ENCODE data around the gene TCF12. TPM values are rescaled to one million over a fixed set of nuclear protein-coding genes. Genes with fewer than 3 reads are reported as not detected.

TCF12 gene
- total and polyA plus RNA-seq, 2 donors (not counting 3 experiments of a cell fraction or from before 2014, with no cell fraction given), result 72.1 to 133 TPM

DNA sequence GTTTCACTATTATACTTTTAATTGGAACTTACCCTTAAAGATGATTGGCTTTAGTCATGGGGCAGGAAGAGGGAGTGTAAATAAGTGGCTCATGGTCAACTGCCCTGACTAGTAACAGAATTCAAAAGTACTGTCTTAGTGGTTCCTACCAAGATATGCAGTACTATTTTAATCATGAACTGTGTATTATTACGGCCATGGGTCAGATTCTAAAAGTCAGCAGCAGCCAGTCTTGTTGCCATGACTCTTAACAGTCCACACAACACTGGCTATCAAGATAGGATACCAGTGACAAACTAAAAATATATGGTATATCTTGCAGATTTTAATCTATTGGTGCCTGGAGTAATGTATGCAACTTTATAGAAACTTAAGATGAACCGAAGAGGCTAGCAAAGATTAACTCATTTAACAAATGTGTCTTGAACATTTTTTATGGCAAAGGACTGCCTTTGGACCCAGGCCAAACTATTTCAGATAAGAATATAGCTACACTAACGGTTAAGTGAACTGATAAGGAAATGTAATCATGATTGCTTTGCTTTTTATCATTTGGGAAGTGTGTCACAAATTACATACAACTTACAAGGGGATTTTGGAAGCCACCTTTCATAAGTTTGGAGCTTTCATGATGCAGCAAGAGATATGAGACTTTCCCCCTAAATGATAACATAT lies 163.7 kb downstream of the TCF12 start:
- intact Hi-C loops (cut with micrococcal nuclease), result loop anchor here (1.0 to 5.0 kb wide), 3 partner anchors 21 to 164 kb away; partner anchors contain the start of gene TCF12
- H3K4me3 ChIP-seq (replicated peaks in 1 of 3; ENCODE audit: insufficient read depth in 1 of 3, low read depth in 1 of 3, low read length in 3 of 3), result no peak overlapping the region
- H3K4me1 ChIP-seq (ENCODE audit: control insufficient read depth, extremely low read depth, insufficient read depth, low read length), result peaks cover 36% of the 10 kb centered on the region
- H3K9me3 ChIP-seq (replicated peaks; ENCODE audit: control insufficient read depth, insufficient read depth, low read length), result no peaks in the 10 kb centered on the region
- peak overlapping the region; percentile 74 for H3K4me2 ChIP-seq (ENCODE audit: insufficient read depth, low read length)
- dilution Hi-C loops (cut with MboI; ENCODE audit: extremely low pct_ligation_motif_present, low sequenced_read_pairs), result no loop called here
- no peaks in the 10 kb centered on the region for H3K9me1 ChIP-seq (replicated peaks; ENCODE audit: control insufficient read depth, extremely low read depth, insufficient read depth, low read length)
- H4K20me1 ChIP-seq (replicated peaks; ENCODE audit: control insufficient read depth, extremely low read depth, insufficient read depth, low read length), result peaks cover 3% of the 10 kb centered on the region
- FAIRE-seq (no peak), DNase-seq (ENCODE audit: low read depth, low spot score) (peak; percentile 85)
- peak overlapping the region; percentile 21 for H3K9ac ChIP-seq (replicated peaks; ENCODE audit: extremely low read depth, insufficient read depth, low read length)
- peak overlapping the region; percentile 78 for H3K27ac ChIP-seq (ENCODE audit: insufficient read depth, low read depth, low read length)
- no TSS peak for BruUV-seq (replicated peaks)
- H3K27me3 ChIP-seq (ENCODE audit: control insufficient read depth in 2 of 2, insufficient read depth in 2 of 2, low read length in 2 of 2), result no peaks in the 10 kb centered on the region
- CTCF ChIA-PET, result interaction anchor here (1.0 to 1.8 kb wide), 4 partner anchors 12 to 56 kb away, joined by 3 to 6 read pairs (median 4); no protein-coding TSS in a partner anchor
- H3K36me3 ChIP-seq (ENCODE audit: control insufficient read depth in 2 of 2, extremely low read depth in 1 of 2, insufficient read depth in 2 of 2, low read length in 2 of 2), result no peaks in the 10 kb centered on the region
- POLR2A ChIA-PET, result no interaction called here
- H2AFZ ChIP-seq (ENCODE audit: low read depth, low read length), result no peak overlapping the region
- peaks cover 57% of the 10 kb centered on the region for H3K79me2 ChIP-seq (ENCODE audit: control insufficient read depth, insufficient read depth, low read length)
- TF ChIP-seq GATA2 (IDR thresholded peaks at IDR 0.05; ENCODE audit: insufficient read depth, insufficient read length, low read depth, low read length) (peak; percentile 60), FOS (IDR thresholded peaks at IDR 0.05; ENCODE audit: borderline replicate concordance, insufficient read depth, low read length) (no peak)

DNA sequence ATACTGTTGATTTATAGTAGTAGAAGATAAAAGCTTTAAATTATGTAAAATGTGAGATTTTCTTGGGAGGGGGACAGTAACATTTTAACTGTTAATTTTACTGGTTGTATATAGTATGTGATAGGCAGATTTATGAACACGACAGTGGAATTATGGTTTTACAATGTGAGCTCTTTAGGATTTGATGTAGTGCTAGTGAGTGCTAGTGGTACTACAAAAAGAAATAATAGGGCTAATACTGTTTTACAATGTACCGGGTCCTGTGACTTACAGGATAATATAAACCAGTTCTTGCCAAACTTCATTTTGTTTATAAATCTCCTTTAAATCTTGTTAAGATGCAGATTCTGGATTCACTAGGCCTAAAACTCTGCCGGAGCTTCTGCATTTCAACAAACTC lies 165.7 kb downstream of the TCF12 start:
- Histone ChIP-seq H3K4me1 (ENCODE audit: control insufficient read depth, extremely low read depth, insufficient read depth, low read length) (peaks cover 36% of the 10 kb centered on the region), H3K27me3 (ENCODE audit: control insufficient read depth in 2 of 2, insufficient read depth in 2 of 2, low read length in 2 of 2) (no peaks in the 10 kb centered on the region), H3K4me2 (ENCODE audit: insufficient read depth, low read length) (no peak overlapping the region), H2AFZ (ENCODE audit: low read depth, low read length) (no peak overlapping the region), H3K36me3 (ENCODE audit: control insufficient read depth in 2 of 2, extremely low read depth in 1 of 2, insufficient read depth in 2 of 2, low read length in 2 of 2) (no peaks in the 10 kb centered on the region), H3K4me3 (replicated peaks in 1 of 3; ENCODE audit: insufficient read depth in 1 of 3, low read depth in 1 of 3, low read length in 3 of 3) (no peak overlapping the region), H3K9me1 (replicated peaks; ENCODE audit: control insufficient read depth, extremely low read depth, insufficient read depth, low read length) (no peaks in the 10 kb centered on the region), H3K9ac (replicated peaks; ENCODE audit: extremely low read depth, insufficient read depth, low read length) (no peak overlapping the region), H3K27ac (ENCODE audit: insufficient read depth, low read depth, low read length) (no peak overlapping the region), H3K79me2 (ENCODE audit: control insufficient read depth, insufficient read depth, low read length) (peaks cover 63% of the 10 kb centered on the region), H3K9me3 (replicated peaks; ENCODE audit: control insufficient read depth, insufficient read depth, low read length) (no peaks in the 10 kb centered on the region), H4K20me1 (replicated peaks; ENCODE audit: control insufficient read depth, extremely low read depth, insufficient read depth, low read length) (peaks cover 8% of the 10 kb centered on the region)
- CTCF ChIA-PET, result interaction anchor here (1.0 to 1.8 kb wide), 2 partner anchors 10 to 52 kb away, joined by 3 to 6 read pairs; no protein-coding TSS in a partner anchor
- no TSS peak for BruUV-seq (replicated peaks)
- dilution Hi-C loops (cut with MboI; ENCODE audit: extremely low pct_ligation_motif_present, low sequenced_read_pairs) (no loop called here), intact Hi-C loops (cut with micrococcal nuclease) (loop anchor here (5.0 kb wide), 1 partner anchor 48 kb away; no protein-coding TSS in a partner anchor)
- TF ChIP-seq POLR2A (IDR thresholded peaks at IDR 0.05; ENCODE audit: low read depth, low read length) (no peak), FOS (IDR thresholded peaks at IDR 0.05; ENCODE audit: borderline replicate concordance, insufficient read depth, low read length) (no peak)
- TF ChIP-seq, protein P1, sequence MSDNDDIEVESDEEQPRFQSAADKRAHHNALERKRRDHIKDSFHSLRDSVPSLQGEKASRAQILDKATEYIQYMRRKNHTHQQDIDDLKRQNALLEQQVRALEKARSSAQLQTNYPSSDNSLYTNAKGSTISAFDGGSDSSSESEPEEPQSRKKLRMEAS (IDR thresholded peaks at IDR 0.05; ENCODE audit: insufficient read depth, insufficient read length), result no peak
- DNase-seq (ENCODE audit: low read depth, low spot score), result no peak
- no peak for FAIRE-seq
- POLR2A ChIA-PET, result no interaction called here
